ENCODE results near the gene ERMARD.

The ERMARD gene

DNA sequence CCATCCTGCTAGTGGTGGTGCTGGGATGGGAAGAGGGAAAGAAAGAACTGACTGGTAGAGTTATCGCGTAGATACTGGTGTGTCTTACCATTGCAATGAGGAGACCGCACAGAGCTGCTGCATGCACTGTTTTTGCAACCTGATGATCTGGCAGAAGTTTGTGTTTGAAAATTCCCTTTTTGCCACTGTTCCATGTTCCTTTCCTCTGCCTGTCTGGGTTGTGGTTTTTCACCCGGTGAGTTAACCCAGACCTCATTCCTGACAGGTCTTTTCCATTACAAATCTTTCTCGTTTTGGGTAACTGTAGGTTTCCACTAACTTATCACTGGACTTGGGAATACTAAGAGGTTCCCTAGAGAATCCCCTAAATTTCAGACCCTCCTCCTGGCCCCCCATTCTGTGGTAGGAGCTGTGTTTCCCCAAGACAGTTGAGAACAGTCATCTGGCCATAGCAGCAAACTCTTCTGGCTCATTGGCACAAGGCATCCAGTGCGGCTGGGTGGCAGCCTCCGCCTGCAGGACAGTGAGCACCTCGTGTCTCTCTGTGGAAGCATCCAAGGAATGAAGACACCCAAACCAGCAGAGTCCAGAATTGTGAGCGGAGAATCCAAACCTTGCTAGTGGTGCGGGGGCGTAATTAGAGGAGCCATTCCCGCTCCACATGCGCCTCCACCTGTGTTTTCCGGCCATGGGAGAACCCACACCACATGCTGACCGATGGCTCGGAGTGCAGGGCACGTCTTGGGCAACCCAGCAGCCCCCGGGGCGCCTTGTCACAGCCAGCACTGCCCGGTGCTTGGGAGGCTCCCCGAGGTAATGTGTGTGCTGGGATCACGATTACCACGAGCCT, 32.8 kb downstream of the ERMARD start:
- DNase-seq (ENCODE audit: low read depth, low spot score) = no peak

DNA sequence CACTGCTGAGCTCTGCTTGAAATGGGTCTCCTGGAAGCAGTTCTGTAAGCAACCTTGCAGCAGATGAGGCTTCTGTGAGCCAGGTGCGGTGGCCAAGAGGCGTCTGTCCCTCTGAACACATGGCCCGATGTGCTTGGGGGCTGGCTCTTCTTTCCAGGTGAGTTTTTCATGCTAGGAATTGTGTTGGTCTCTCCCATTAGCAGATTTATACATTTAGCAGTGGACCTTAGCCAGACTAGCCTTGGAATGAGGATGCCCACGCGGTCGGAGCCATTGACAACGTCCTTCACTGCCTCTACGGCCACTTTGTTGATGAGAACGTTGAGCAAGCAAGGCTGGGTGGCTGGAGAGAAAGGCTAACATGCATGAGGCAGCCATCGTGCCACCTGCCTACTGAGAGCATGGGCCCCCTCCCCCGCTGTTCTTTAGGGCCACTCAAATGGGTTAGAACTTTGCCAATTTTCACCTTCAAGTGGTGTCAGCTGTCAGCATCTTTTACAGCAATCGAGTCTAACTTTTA, 33.5 kb downstream of the ERMARD start:
- DNase-seq (ENCODE audit: low read depth, low spot score) = no peak

DNA sequence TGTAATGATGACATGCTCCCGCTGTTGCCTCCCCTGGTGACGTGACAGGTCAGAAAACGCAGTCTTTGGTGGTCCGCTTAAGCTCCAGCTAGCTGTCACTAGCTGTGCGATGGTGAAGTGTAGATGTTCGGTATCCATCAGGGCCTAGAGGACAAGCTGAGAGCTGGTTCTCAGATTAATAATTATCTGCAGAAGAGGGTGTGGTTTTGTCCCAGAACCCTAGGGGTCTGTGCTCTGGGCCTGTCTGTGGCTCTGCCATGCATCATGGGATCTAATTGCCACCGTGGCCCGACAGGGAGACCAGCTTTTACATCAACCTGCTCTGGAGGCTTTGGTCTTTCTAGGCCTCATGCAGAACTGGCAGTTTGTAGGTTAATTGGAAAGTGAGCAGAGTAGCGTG, 34.1 kb downstream of the ERMARD start:
- no peak for DNase-seq (ENCODE audit: low read depth, low spot score)

DNA sequence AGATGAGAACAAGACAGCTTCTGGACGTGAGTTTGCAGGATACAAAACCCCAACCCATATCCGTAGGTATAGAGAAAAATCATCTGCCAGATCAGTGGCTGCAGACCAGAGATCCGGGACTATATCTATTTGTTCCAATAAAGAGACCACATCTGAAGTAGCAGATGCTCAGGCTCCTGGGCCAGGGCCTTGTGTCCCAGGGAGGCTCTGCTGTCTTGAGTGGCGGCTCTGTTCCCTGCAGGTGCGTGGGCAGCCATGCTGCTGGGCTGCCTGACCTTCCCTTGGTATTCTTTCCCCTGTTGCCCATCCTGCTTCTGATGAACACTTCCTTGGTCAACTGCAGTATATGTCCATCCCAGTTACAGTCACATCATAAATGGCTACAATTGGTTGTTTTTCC, 34.9 kb downstream of the ERMARD start:
- DNase-seq (ENCODE audit: low read depth, low spot score) = no peak

DNA sequence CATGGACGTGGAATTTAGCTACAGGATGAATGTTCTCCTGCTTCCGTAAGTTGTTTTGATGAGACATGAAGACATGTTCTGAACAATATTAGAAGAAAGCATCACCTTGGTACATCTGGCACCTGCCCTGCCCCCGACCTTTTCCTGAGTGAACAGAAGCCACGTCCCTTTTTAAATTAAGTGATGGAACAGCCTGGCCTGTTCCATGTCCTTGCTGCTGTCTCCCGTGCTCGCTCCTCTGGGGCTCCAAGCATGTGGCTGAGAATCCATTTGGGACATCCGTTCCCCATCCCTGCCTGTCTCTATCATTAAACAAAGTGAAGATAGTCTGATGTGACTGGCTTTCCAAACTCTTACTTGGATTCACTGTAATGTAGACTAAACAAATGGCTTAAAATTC, 36.4 kb downstream of the ERMARD start:
- DNase-seq (ENCODE audit: low read depth, low spot score) = no peak

DNA sequence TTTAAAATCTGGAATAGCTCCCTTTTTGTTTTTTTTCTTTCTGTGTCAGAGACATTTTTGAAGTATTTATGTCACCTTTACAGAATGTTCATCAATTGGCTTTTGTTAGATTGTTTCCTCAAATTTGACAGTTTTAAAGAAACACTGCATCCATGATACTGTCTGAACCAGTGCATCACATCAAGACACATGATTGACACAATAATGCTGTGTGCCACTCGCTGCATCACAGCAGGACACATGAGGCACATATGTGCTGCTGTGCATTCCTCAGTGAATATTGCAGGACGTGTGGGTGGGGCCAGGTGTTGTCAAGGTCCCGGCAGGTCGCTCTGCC, 37.4 kb downstream of the ERMARD start:
- DNase-seq (ENCODE audit: low read depth, low spot score) = no peak

DNA sequence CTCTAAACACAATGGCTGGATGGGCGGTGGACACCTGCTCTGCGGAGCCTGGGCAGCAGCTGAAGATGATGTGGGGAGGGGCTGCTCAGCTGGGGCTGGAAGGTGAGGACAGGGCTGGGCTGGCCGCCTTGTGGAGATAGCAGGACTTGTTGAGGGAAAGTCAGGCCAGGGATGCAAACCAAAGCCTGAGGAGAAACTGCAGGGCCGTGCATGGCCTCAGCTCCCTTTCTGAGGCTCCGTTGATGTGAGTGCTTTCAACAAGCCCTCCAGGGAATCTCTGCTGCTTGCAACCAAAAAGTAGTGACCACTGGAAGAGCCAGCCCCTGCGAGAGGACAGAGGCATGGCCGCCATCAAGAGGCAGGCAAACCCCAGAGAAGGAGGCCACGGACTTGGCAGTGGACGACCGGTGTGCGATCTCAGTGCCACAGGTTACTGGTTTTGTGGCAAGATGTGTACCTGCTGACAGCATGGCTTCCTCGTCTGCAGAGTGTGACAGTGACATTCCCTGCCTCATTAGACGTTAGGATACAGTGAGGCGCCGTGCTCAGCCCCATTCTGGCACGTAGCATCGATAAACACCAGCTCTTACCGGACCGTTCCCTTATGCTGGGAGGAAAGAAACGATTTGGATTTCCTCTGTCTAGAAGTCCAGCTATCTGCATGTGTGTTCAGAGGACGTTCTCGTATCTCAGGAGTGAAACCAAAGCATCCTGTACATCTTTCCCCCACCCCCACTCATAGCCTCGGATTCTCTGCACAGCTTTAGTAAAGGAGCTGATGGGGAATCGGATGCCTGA, 37.9 kb downstream of the ERMARD start:
- DNase-seq (ENCODE audit: low read depth, low spot score) = no peak

DNA sequence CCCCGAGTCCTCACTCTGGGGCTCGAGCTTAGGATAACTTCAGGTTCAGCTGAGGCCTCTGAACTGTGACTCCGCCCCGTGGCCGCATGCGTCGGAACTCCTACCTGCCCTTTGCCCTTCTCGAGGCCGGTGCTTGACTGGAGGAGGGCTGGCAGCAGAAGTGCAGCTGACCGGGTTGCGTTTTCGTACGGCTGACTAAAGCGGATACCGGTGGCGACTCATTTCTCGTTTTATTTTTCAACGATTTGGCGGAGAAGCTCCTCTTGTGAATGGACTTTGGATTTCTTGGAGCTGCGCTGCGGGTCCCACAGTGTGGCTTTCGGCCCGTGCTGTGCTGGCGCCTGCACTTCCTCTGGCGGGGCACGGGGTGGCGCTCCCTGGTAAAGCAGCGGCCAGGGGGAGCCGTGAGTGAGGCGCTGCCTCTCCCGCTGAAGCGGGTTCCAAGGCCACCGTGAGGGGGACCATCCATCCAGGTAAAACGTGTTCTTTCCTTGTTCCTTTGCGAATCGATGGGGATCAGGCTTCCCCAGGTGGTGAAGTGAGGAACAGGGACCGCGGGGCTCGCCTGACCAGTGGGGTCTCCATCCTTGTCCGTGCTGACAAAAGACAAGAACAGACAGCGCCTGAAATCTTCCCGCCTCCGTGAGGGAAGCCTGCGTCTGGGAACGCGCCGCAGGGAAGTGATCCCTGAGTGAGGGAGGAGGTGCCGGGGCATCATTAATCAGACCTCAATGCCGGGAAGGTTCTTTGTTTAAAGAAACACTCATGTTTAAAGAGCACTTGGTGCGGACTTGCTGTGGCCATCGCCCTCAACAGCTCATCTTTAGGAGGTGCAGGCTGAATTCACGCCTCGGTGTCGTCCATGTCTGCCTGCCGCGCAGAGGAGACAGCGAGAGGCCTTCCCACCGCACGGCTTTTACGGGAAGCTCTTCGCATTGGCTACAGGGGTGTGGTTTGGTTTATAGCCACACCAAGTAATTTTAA, 38.8 kb downstream of the ERMARD start:
- peak; percentile 48 for DNase-seq (ENCODE audit: low read depth, low spot score)

DNA sequence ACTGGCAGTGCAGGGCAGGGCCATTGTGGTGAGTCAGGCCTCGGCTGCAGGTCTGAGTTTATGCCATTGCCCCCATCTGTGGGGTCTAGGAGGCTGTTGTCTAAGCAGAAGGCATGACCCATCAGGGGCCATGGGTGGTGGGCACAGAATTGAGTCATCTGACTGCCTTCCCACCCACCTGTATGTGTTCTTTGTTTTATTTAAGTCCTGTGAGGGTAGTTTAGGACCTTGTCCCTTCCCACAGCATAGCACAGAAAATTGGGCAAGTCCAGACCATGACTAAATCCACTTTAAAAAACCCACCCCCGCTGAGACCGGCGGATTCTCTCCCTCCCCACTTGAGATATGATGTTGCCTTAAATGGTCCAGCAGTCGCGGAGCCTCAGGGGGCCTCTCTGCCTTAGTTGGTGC, 40.3 kb downstream of the ERMARD start:
- no peak for DNase-seq (ENCODE audit: low read depth, low spot score)

DNA sequence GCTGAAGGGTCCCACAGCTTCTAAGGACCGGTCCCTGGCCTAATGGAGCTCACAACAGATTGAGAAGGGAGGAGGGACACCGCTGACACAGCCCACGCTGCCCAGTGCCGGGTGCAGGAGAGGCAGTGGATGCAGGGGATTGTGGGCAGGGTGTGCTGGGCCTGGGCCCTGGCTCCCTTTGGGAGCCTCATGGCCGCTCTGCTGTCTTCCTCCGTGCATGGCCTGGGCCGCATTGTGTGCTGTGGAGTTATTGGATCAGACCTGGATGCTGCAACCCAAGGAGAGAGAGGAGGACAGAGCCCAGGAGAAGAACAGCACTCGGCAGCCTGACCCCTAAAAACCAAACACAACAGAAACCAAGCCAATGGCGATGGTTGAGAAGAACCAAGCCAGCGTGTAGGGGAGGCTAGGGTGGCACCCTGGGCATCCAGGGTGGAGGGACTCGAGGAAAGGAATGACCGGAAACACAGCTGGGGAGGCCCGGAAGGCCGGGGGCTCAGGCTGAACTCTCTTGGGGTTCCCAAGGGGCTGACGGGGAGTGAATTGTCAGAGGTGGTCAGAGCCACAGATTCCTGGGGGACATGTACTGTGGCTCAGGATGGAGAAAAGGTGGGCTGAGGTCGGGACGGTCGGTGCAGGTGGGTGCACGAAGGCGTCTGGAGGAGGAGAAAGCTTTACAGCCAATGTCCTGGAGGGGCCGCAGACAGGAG, 41.0 kb downstream of the ERMARD start:
- DNase-seq (ENCODE audit: low read depth, low spot score) = no peak

DNA sequence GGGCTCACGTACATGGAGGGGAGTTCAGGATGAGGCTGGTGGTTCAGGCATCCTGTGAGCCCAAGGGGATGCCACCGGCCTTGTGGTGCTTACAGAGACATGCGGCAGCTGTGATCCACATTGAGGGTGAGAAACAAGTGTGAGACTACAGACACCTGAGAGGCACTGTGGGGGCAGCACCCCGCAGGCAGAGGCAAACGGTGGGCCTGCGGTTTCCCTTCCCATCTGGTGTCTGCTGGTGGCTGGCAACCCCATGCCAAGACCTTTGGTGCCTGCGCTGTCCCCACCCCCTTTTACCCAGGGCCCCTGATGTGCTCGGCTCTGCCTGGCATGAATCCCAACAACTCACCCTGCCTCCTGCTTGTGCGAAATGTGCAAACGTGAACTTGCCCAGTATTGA, 42.0 kb downstream of the ERMARD start:
- DNase-seq (ENCODE audit: low read depth, low spot score) = no peak

DNA sequence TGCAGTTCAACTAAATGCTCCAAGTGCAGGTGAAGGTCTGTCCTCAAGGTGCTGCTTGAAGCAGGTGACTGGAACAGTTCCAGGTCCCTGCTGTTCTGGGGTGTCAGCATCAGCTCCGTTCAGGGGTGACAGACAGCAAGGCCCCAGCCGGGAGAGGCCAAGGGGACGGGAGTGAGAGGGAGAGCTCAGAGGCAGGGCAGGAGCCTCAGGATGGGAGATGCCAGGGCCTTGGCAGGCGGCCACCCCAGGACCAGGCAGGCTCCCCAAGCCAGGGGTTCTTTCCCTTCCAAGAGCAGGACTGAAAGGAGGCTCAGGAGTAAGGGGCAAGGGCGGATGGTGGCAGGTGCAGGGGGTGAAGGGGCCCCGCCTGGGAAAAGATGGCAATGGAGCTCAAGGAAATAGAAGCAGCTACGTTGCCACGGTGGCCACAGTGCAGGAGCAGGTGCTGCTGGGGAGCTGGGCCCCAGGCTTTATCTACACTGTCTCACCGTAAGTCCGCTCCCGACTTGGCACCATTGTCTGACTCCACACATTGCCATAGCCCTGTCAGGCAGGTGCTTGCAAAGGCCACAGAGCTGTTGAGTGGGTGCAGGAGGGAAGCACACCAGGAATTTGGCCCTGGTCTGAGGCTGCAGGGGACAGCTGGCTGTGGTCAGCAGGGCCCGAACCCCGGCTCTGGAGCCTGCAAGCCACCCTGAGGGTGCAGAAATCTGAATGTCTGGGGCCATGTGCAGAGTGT, 43.1 kb downstream of the ERMARD start:
- no peak for DNase-seq (ENCODE audit: low read depth, low spot score)

DNA sequence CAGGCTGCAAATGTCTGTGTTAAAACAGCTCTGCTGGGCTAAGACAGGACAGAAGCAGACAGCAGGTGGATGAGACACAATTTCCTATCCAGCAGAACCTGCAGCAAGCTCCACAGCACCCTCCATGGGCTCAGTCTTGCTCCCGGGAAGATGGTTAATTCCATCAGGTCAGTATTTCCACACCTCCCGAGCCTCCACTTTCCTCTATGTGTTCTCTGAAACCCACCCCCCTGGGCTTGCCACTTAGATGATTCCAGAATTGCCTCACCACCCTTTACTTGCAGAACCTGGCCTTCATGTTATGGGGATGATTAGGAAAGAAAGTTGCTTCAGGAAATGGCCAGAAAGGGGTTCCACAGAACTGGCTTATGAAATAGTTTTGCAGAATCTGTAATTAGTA, 43.8 kb downstream of the ERMARD start:
- no peak for DNase-seq (ENCODE audit: low read depth, low spot score)

DNA sequence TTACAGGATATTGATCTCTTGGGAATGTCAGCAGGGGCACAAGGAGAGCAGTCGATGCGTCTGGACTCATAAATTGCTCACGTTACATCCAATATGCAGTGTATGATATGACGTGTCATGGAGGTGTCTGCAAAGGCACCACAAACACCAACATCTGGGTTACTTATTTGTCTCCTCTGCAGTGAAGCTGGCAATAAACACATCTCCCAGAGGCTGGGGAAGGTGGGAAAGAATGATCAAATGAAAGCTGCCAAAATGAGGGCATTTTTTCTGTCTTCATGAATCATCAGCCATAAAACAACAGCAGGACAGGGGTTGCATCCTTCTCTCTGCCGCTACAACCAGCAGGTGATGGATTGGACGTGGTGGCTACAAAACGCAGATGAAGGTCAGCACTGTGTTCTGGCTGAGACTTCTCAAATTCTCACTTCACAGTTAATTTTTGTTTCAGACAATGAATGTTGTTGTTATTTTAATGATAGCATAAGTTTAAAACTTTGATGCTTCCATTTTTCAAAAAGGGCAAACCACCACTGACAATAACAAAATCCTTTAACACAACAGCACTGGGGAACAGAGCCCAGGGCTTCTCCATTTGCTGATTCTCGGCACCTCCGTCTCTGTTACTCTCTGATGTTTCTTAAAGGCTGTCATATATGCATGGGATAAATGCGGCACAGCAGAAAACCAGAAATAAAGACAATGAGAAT, 47.5 kb downstream of the ERMARD start:
- DNase-seq (ENCODE audit: low read depth, low spot score) = no peak

DNA sequence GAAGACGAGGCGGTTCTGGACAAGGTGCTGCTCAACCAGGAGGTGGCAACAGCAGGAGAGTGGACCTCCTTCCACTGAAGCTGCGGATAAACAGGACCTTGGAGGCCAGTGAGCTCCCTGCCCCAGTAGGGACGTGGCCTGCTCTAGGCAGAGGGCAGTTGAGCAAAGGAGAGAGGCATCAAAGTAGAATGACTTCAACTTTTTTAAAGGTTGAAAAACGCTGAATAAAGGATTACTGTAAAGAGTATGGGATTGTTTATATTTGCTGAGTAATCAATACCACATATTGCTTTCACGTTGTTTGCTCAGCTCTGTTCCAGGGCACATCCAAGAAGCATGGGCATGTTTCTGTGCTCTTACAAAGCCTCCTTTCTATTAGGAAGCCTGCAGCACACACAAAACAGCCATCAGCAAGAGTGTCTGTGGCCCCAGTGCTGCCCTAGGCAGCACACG, 48.1 kb downstream of the ERMARD start:
- DNase-seq (ENCODE audit: low read depth, low spot score) = no peak

DNA sequence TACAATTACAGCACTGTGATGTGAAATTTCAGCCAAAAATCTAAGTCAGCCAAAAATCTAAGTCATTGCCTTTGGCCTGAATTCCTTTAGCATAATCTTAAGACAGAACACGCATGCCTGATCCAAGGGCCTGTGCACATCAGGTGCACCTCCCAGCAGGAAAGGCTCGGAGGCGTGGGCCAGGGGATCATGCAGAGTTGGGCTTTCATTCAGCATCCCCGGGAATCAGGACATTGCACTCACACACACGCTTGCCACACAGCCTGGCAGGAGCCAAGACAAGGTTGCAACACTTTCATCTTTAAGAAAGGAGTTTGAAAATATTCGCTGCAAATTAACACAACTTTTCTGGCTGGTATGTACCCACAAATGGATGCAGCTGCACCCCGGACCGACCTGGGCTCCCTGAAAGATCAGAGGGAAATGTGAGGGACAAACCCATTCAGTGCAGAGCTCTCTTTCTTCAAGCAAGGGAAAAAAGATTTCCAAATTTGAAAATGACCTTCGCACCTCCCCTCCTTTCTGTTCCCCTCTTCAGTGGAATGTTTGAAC, 48.8 kb downstream of the ERMARD start:
- DNase-seq (ENCODE audit: low read depth, low spot score) = no peak

DNA sequence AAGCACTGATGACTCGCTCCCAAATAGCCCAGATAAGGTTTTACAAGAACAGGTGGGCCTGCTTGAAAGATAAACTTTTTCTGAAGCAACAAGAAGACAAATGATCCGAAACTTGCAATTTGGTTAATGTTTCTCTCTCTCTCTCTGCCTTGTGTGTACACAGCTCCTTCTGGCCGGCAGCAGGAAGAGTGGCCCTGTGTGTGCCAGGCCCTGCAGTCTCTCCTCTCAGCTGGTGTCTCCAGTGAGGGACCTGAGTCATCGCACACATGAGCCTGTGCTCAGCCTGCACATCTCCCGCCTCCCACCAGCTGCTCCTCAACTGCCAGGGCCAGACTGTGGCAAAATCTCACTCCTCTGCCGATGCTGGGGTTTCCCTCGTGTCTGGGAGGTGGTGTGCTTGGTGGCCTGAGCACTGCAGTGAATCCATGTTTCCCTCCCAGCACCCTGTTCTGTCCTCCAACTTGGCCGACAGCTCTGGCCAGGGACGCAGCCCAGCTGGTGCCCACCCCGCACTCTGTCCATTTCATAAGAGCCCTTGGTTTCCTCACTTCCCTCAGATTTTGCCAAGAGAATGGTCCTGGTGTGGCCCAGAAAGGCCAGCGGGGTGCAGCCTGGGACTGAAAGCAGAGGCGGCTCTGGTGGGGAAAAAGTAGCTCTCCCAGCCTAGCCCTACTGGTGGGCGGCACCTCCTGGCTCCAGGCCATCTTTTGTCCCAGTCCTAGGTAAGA, 49.4 kb downstream of the ERMARD start:
- DNase-seq (ENCODE audit: low read depth, low spot score) = no peak

DNA sequence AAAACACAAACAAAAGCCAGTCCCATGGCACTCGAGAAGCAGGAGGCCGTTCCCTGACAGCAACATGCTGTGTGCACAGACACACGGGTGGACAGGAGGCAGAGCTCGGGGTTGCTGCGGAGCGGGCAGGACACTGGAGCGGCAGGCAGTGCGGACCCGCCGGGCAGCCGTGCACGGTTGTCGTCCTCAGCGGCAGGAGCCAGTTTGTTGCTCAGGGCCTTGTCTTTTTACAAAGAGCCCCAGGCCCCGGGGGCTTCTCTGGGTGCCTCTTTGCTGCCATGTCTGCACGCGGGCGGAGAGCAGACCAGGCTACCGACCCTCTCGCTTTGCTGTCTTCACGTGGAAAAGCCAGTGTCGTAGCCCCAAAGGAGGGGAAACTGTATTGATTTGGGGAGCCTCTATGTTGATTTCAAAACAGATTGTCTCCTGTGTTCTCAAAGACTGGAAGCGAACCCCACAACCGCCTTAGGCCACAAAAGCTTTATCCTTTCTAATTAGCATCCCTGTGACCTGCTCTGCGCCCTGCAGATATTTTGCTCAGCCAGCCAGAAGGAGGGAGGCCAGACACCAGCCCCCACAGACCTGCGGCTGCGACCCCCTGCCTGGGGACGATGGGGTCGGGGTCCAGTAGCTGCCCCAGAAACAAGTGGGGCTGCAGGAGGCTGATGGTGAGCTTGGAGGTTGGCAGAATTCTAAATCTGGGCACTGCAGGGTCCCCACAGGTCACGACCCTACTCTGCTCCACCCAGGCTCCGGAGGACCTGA, 50.2 kb downstream of the ERMARD start:
- no peak for DNase-seq (ENCODE audit: low read depth, low spot score)
